Spleen (tissue), 11 donors: Measurements from ENCODE around the gene ACMSD. TPM values are rescaled to one million over a fixed set of nuclear protein-coding genes. Genes with fewer than 3 reads are reported as not detected.

Experiments used
- DNase-seq: peaks from one replicate; pipeline ENCODE4 v3.0.0-alpha.2; 2020
- H3K27ac ChIP-seq, 8 donors: fragments of 200-600 bp; sonication (generic) in 7 of 8; 1 replicate in 4 of 8; 2 replicates in 4 of 8; pipeline versions ENCODE4 v1.5.0 to v1.8.0; 2016 to 2021; ENCODE audit warnings: inconsistent platforms in 4 of 8, mild to moderate bottlenecking in 4 of 8, moderate library complexity in 1 of 8
- H3K27me3 ChIP-seq, 7 donors: fragments of 200-600 bp; sonication (generic) in 6 of 7; replicated peaks in 1 of 7; 1 replicate in 4 of 7; 2 replicates in 3 of 7; pipeline versions ENCODE4 v1.5.0 to v1.8.0; 2016 to 2021; ENCODE audit warnings: inconsistent platforms in 3 of 7, mild to moderate bottlenecking in 1 of 7
- H3K36me3 ChIP-seq, 6 donors: fragments of 200-600 bp; sonication (generic) in 5 of 6; 1 replicate in 4 of 6; 2 replicates in 2 of 6; pipeline versions ENCODE4 v1.5.0 to v1.8.0; 2016 to 2021; ENCODE audit warnings: inconsistent platforms in 2 of 6
- H3K4me1 ChIP-seq, 6 donors: fragments of 200-600 bp; sonication (generic) in 5 of 6; 1 replicate in 3 of 6; 2 replicates in 3 of 6; pipeline versions ENCODE4 v1.5.0 to v1.8.0; 2016 to 2021; ENCODE audit warnings: inconsistent platforms in 3 of 6
- H3K4me3 ChIP-seq, 8 donors: fragments of 200-600 bp; sonication (generic) in 7 of 8; 1 replicate in 4 of 8; 2 replicates in 4 of 8; pipeline versions ENCODE4 v1.5.0 to v1.8.0; 2016 to 2021; ENCODE audit warnings: inconsistent platforms in 4 of 8, mild to moderate bottlenecking in 4 of 8, moderate library complexity in 2 of 8
- H3K9me3 ChIP-seq, 8 donors: fragments of 200-600 bp; sonication (generic) in 7 of 8; 1 replicate in 4 of 8; 2 replicates in 4 of 8; pipeline versions ENCODE4 v1.5.0 to v1.8.0; 2016 to 2021; ENCODE audit warnings: inconsistent platforms in 4 of 8
- POLR2A ChIP-seq, 3 donors: fragments of 450-650 bp; IDR thresholded peaks; one replicate each; pipeline ENCODE4 v1.5.1; 2017; ENCODE audit warnings: antibody characterized with exemption in 3 of 3, mild to moderate bottlenecking in 1 of 3
- POLR2AphosphoS5 ChIP-seq, 3 donors: sonication (generic); formaldehyde crosslinking; IDR thresholded peaks; one replicate each; pipeline ENCODE4 v1.5.1; 2017; ENCODE audit warnings: antibody characterized with exemption in 3 of 3
- WGBS, 5 donors: extraction: QIAGEN DNeasy Blood & Tissue Kit in 3 of 5; methylation state at CpG; one replicate each; pipeline versions ENCODE4 v1.1.5 to v1.1.7; 2013 to 2018; 5-methylcytosine and 5-hydroxymethylcytosine counted together
- intact Hi-C: fragments of 100-400 bp; cut with DNase I; formaldehyde crosslinking; loops from one replicate; pipeline ENCODE4 v1.15.0; 2023; ENCODE audit warnings: low total_unique reads
- polyA plus RNA-seq, 3 donors: library from polyadenylated mRNA; stranded (reverse); fragments of 200-250 nt; gene quantifications; one replicate each; pipeline ENCODE4 v1.2.1, GENCODE V29; 2013
- total RNA-seq, 7 donors: library from RNA; depleted of rRNA in 3 of 7; stranded (reverse); fragments of >200 nt in 3 of 7; fragmentation: NEBNext Ultra II Directional in 4 of 7; extraction: Animal tissue kit (Norgen Biotek cat#: 25700) in 4 of 7; gene quantifications; one replicate each; pipeline versions ENCODE4 v1.1.0 to v1.2.1, GENCODE V29; 2016 to 2021
- TF ChIP-seq, protein P1 (sequence below), 11 experiments: fragments of 200-600 bp in 7 of 11; fragments of 450-650 bp in 4 of 11; sonication (generic) in 4 of 11; IDR thresholded peaks in 8 of 11; conservative IDR thresholded peaks in 3 of 11; 1 replicate in 7 of 11; 2 replicates in 4 of 11; pipeline versions ENCODE4 v1.4.0 to v1.8.0; 2016 to 2021; ENCODE audit warnings: antibody characterized with exemption in 11 of 11, inconsistent platforms in 4 of 11, mild to moderate bottlenecking in 1 of 11
- donor health status: healthy with polysubstance abuse.
- donor health status: DM: no; HTN: no; CAD: no; lungs with moderate emphysema.
- donor health status: DM: no; HTN: no; CAD: no.
- donor health status: Bipolar disorder and iron deficiency.
- donor health status: healthy.
- donor health status: DM: no; HTN: no; CAD: no.
- donor health status: DM: yes; HTN: yes; CAD: no.

Gene ACMSD
- total and polyA plus RNA-seq, 10 donors: not detected

GRCh38 chr2:134842930-134843490 is 4.6 kb downstream of the ACMSD start:
- Histone ChIP-seq H3K27me3 (no peaks in the 10 kb centered on the region), H3K4me1 (no peaks in the 10 kb centered on the region), H3K27ac (no peak overlapping the region), H3K9me3 (peaks cover 0 to 8% (median 5%) of the 10 kb centered on the region in 8 donors), H3K4me3 (no peak overlapping the region), H3K36me3 (no peaks in the 10 kb centered on the region)
- TF ChIP-seq POLR2AphosphoS5 (IDR thresholded peaks at IDR 0.05): no peak
- no peak for TF ChIP-seq POLR2A (IDR thresholded peaks at IDR 0.05)
- TF ChIP-seq, protein P1, sequence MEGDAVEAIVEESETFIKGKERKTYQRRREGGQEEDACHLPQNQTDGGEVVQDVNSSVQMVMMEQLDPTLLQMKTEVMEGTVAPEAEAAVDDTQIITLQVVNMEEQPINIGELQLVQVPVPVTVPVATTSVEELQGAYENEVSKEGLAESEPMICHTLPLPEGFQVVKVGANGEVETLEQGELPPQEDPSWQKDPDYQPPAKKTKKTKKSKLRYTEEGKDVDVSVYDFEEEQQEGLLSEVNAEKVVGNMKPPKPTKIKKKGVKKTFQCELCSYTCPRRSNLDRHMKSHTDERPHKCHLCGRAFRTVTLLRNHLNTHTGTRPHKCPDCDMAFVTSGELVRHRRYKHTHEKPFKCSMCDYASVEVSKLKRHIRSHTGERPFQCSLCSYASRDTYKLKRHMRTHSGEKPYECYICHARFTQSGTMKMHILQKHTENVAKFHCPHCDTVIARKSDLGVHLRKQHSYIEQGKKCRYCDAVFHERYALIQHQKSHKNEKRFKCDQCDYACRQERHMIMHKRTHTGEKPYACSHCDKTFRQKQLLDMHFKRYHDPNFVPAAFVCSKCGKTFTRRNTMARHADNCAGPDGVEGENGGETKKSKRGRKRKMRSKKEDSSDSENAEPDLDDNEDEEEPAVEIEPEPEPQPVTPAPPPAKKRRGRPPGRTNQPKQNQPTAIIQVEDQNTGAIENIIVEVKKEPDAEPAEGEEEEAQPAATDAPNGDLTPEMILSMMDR (IDR thresholded peaks at IDR 0.05 in 8 of 11, conservative IDR thresholded peaks at IDR 0.05 in 3 of 11): no peak
- WGBS, 5 donors: 72 to 95% (median 91%) methylated on average over 2 of the region's 2 CpGs
- intact Hi-C loops: no loop called here
- DNase-seq: no peak

- no peak overlapping the region for H3K4me3 ChIP-seq
- WGBS, 5 donors: 82 to 92% (median 90%) methylated on average over 4 of the region's 4 CpGs
- H3K4me1 ChIP-seq: no peaks in the 10 kb centered on the region
- H3K36me3 ChIP-seq: no peaks in the 10 kb centered on the region
- peaks cover 0 to 10% (median 5%) of the 10 kb centered on the region in 8 donors for H3K9me3 ChIP-seq
- intact Hi-C loops: no loop called here
- no peak overlapping the region for H3K27ac ChIP-seq
- H3K27me3 ChIP-seq: no peaks in the 10 kb centered on the region
- no peak for DNase-seq
- TF ChIP-seq POLR2AphosphoS5 (IDR thresholded peaks at IDR 0.05) (no peak), POLR2A (IDR thresholded peaks at IDR 0.05) (no peak)
- TF ChIP-seq, protein P1 (IDR thresholded peaks at IDR 0.05 in 8 of 11, conservative IDR thresholded peaks at IDR 0.05 in 3 of 11): no peak
These were observed 5.6 kb downstream of the ACMSD start for GRCh38 chr2:134843968-134844367.

- Histone ChIP-seq H3K27ac (no peak overlapping the region), H3K4me3 (no peak overlapping the region), H3K27me3 (no peaks in the 10 kb centered on the region), H3K9me3 (peaks cover 0 to 10% (median 5%) of the 10 kb centered on the region in 8 donors), H3K4me1 (no peaks in the 10 kb centered on the region), H3K36me3 (no peaks in the 10 kb centered on the region)
- no peak for DNase-seq
- 85 to 94% (median 92%) methylated on average over 2 of the region's 2 CpGs for WGBS, 5 donors
- TF ChIP-seq, protein P1 (IDR thresholded peaks at IDR 0.05 in 8 of 11, conservative IDR thresholded peaks at IDR 0.05 in 3 of 11): no peak
- no peak for TF ChIP-seq POLR2AphosphoS5 (IDR thresholded peaks at IDR 0.05)
- no peak for TF ChIP-seq POLR2A (IDR thresholded peaks at IDR 0.05)
- intact Hi-C loops: no loop called here
These were observed 6.6 kb downstream of the ACMSD start for GRCh38 chr2:134845028-134845427.

GRCh38 chr2:134845719-134846118 is 7.3 kb downstream of the ACMSD start:
- Histone ChIP-seq H3K4me3 (no peak overlapping the region), H3K9me3 (peaks cover 0 to 10% (median 5%) of the 10 kb centered on the region in 8 donors), H3K27me3 (no peaks in the 10 kb centered on the region), H3K4me1 (no peaks in the 10 kb centered on the region), H3K27ac (no peak overlapping the region), H3K36me3 (no peaks in the 10 kb centered on the region)
- TF ChIP-seq POLR2A (IDR thresholded peaks at IDR 0.05) (no peak), POLR2AphosphoS5 (IDR thresholded peaks at IDR 0.05) (no peak)
- TF ChIP-seq, protein P1 (IDR thresholded peaks at IDR 0.05 in 8 of 11, conservative IDR thresholded peaks at IDR 0.05 in 3 of 11): no peak
- intact Hi-C loops: no loop called here
- DNase-seq: no peak
- 50 to 77% (median 69%) methylated on average over 2 of the region's 2 CpGs for WGBS, 5 donors
